Sigmoid colon (tissue), 3 donors: ENCODE measurements around the gene UBALD1.

Experiments
- POLR2A ChIP-seq, 2 donors: fragments of 450-650 bp; IDR thresholded peaks; one replicate each; pipeline ENCODE4 v1.6.1; 2016; ENCODE audit warnings: antibody characterized with exemption in 2 of 2, mild to moderate bottlenecking in 2 of 2, moderate library complexity in 2 of 2
- TF ChIP-seq, protein P1 (sequence below), 4 experiments: fragments of 450-650 bp in 3 of 4; fragments of 200-600 bp in 1 of 4; IDR thresholded peaks; one replicate each; pipeline ENCODE4 v1.5.1; 2016 to 2019; ENCODE audit warnings: antibody characterized with exemption in 4 of 4, mild to moderate bottlenecking in 3 of 4, moderate library complexity in 2 of 4

- no peak for TF ChIP-seq POLR2A (IDR thresholded peaks at IDR 0.05)
- TF ChIP-seq, protein P1, sequence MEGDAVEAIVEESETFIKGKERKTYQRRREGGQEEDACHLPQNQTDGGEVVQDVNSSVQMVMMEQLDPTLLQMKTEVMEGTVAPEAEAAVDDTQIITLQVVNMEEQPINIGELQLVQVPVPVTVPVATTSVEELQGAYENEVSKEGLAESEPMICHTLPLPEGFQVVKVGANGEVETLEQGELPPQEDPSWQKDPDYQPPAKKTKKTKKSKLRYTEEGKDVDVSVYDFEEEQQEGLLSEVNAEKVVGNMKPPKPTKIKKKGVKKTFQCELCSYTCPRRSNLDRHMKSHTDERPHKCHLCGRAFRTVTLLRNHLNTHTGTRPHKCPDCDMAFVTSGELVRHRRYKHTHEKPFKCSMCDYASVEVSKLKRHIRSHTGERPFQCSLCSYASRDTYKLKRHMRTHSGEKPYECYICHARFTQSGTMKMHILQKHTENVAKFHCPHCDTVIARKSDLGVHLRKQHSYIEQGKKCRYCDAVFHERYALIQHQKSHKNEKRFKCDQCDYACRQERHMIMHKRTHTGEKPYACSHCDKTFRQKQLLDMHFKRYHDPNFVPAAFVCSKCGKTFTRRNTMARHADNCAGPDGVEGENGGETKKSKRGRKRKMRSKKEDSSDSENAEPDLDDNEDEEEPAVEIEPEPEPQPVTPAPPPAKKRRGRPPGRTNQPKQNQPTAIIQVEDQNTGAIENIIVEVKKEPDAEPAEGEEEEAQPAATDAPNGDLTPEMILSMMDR (IDR thresholded peaks at IDR 0.05), result no peak
Observed at GRCh38 chr16:4576008-4576407, 38.7 kb downstream of the UBALD1 start.
